HepG2 (cell line): ENCODE results near the gene UVSSA. TPM values are rescaled to one million over a fixed set of nuclear protein-coding genes. Genes with fewer than 3 reads are reported as not detected.
A peak's percentile ranks its signal among the peaks of the same experiment; 100 is the strongest.

Experiments used
- ATAC-seq: fragments of 200-7000 bp; cut with Tn5 transposase; 3 replicates; pipeline ENCODE4 v1.9.1; 2020; ENCODE audit warnings: mild to moderate bottlenecking, moderate library complexity
- Bru-seq: library from RNA; stranded (reverse); fragments of 400-500 nt; gene quantifications from one replicate; lab custom pipeline; 2021; lab: Mats Ljungman, UMichigan
- BruChase-seq, 2 experiments: library from RNA; stranded (reverse); fragments of 400-500 nt; gene quantifications; one replicate each; lab custom pipeline; 2021; lab: Mats Ljungman, UMichigan
- BruUV-seq: library from RNA; stranded (reverse); fragments of 400-500 nt; replicated peaks from 2 replicates; lab custom pipeline; 2021; lab: Mats Ljungman, UMichigan
- CTCF ChIA-PET: fragments of 300-600 bp; formaldehyde crosslinking; extraction: SDS; loops from one replicate; lab custom pipeline; 2021; ENCODE audit warnings: low total read pairs, inconsistent platforms, low intra/inter-chr PET ratio; lab: Yijun Ruan, JAX
- POLR2A ChIA-PET: fragments of 350-600 bp; sonication (Branson Sonifier 250); formaldehyde crosslinking; loops from one replicate; lab custom pipeline; 2020; ENCODE audit warnings: antibody characterized with exemption, inconsistent platforms; lab: Yijun Ruan, JAX
- DNase-seq: peaks from one replicate; pipeline ENCODE4 v3.0.0-alpha.2; 2015; ENCODE audit warnings: low spot score
- FAIRE-seq: peaks from 3 replicates; lab custom pipeline; 2011; peaks lifted over from hg19 to GRCh38; lab: Jason Lieb, UNC
- H2AFZ ChIP-seq: one replicate; pipeline ENCODE4 v1.6.1; 2011; ENCODE audit warnings: low read length, inconsistent platforms
- H3K27ac ChIP-seq: fragments of 300-600 bp; 3 replicates; pipeline ENCODE4 v1.8.0; 2011; ENCODE audit warnings: mixed run types, mild to moderate bottlenecking, mixed read lengths, low read length, inconsistent platforms; ENCODE audit not compliant: insufficient read depth; ENCODE audit errors: extremely low read length
- H3K27me3 ChIP-seq, 2 experiments: fragments of 200-600 bp in 1 of 2; 2 replicates in 1 of 2; 3 replicates in 1 of 2; pipeline versions ENCODE4 v1.6.0 to v1.8.0; 2011; ENCODE audit warnings: low read length in 2 of 2, mild to moderate bottlenecking in 2 of 2, moderate library complexity in 2 of 2, inconsistent platforms in 1 of 2; ENCODE audit not compliant: insufficient read depth in 2 of 2, control insufficient read depth in 1 of 2
- H3K36me3 ChIP-seq, 2 experiments: fragments of 200-600 bp in 1 of 2; replicated peaks in 1 of 2; 2 replicates in 1 of 2; 3 replicates in 1 of 2; pipeline versions ENCODE4 v1.5.1 to v1.8.0; 2011; ENCODE audit warnings: low read length in 2 of 2, inconsistent platforms in 1 of 2; ENCODE audit not compliant: insufficient read depth in 2 of 2, control insufficient read depth in 1 of 2
- H3K4me1 ChIP-seq: 2 replicates; pipeline ENCODE4 v1.5.1; 2012; ENCODE audit warnings: low read length, inconsistent platforms; ENCODE audit not compliant: insufficient read depth
- H3K4me2 ChIP-seq: 2 replicates; pipeline ENCODE4 v1.6.0; 2011; ENCODE audit warnings: low read depth, low read length, inconsistent platforms
- H3K4me3 ChIP-seq, 3 experiments: fragments of 200-600 bp in 1 of 3; sonication (generic), shearing (Covaris generic) in 1 of 3; replicated peaks in 1 of 3; 2 replicates each; pipeline ENCODE4 v1.5.1; 2011 to 2016; ENCODE audit warnings: low read length in 3 of 3, inconsistent platforms in 2 of 3, low read depth in 2 of 3, mild to moderate bottlenecking in 2 of 3, control low read depth in 1 of 3, mixed read lengths in 1 of 3; ENCODE audit not compliant: insufficient read depth in 1 of 3
- H3K79me2 ChIP-seq: one replicate; pipeline ENCODE4 v1.6.1; 2011; ENCODE audit warnings: low read length, inconsistent platforms; ENCODE audit not compliant: insufficient read depth
- H3K9ac ChIP-seq: 2 replicates; pipeline ENCODE4 v1.6.0; 2011; ENCODE audit warnings: mild to moderate bottlenecking, low read depth, low read length, inconsistent platforms; ENCODE audit not compliant: insufficient read depth
- H3K9me3 ChIP-seq: 2 replicates; pipeline ENCODE4 v1.5.1; 2012; ENCODE audit warnings: mild to moderate bottlenecking, low read length
- H4K20me1 ChIP-seq: 2 replicates; pipeline ENCODE4 v1.6.0; 2011; ENCODE audit warnings: inconsistent platforms, mild to moderate bottlenecking, low read length, moderate library complexity; ENCODE audit not compliant: insufficient read depth
- FOXP1 ChIP-seq, 2 experiments: fragments of 450-650 bp in 1 of 2; IDR thresholded peaks; 2 replicates each; pipeline ENCODE4 v1.6.1; 2017 to 2018; ENCODE audit warnings: antibody characterized with exemption in 1 of 2
- GATA4 ChIP-seq: sonication (generic); IDR thresholded peaks from 2 replicates; pipeline ENCODE4 v1.6.1; 2016; ENCODE audit warnings: antibody characterized with exemption, low read depth, borderline replicate concordance
- HNF4A ChIP-seq: sonication (generic); formaldehyde crosslinking; IDR thresholded peaks from 2 replicates; pipeline ENCODE4 v1.4.0; 2020; ENCODE audit warnings: missing genetic modification reagents
- RFX5 ChIP-seq: IDR thresholded peaks from 2 replicates; pipeline ENCODE4 v1.6.1; 2011; ENCODE audit warnings: low read depth, low read length, improper control_type of control experiment
- ZNF10 ChIP-seq: sonication (generic); formaldehyde crosslinking; IDR thresholded peaks from 2 replicates; pipeline ENCODE4 v1.4.0; 2020; ENCODE audit warnings: mild to moderate bottlenecking, low read depth, missing genetic modification reagents, borderline replicate concordance
- ZNF549 ChIP-seq: sonication (generic); formaldehyde crosslinking; IDR thresholded peaks from 2 replicates; pipeline ENCODE4 v1.5.0; 2020; ENCODE audit warnings: missing genetic modification reagents
- ZNF724P ChIP-seq: sonication (generic); formaldehyde crosslinking; IDR thresholded peaks from 2 replicates; pipeline ENCODE4 v1.8.0; 2022; ENCODE audit warnings: missing genetic modification reagents, borderline replicate concordance
- WGBS: methylation state at CpG from one replicate; pipeline ENCODE4 v1.1.6; 2017; ENCODE audit warnings: low lambda C conversion rate; 5-methylcytosine and 5-hydroxymethylcytosine counted together
- in situ Hi-C: cut with HindIII; loops from 2 replicates; pipeline ENCODE4 v1.10.0; 2017; ENCODE audit warnings: low pct_unique_long_range_greater_than_20kb; ENCODE audit not compliant: extremely low pct_ligation_motif_present
- intact Hi-C: fragments of 100-400 bp; cut with micrococcal nuclease; formaldehyde crosslinking; loops from one replicate; pipeline ENCODE4 v1.10.0; 2022; ENCODE audit not compliant: unreplicated experiment
- long read RNA-seq, 2 experiments: library from RNA in 1 of 2; library from polyadenylated mRNA in 1 of 2; stranded (forward) in 1 of 2; unstranded in 1 of 2; transcript quantifications; one replicate each; pipeline ENCODE4 v2.0.0, GENCODE V29; 2019 to 2022
- polyA minus RNA-seq, 3 experiments: library from RNA; depleted of rRNA, polyadenylated mRNA; stranded (reverse); fragments of >200 nt; gene quantifications; 2 replicates each; pipeline ENCODE4 v1.2.3, GENCODE V29; 2011; ENCODE audit warnings: low replicate concordance in 1 of 3
- polyA plus RNA-seq, 8 experiments: library from polyadenylated mRNA; depleted of rRNA in 3 of 8; stranded (reverse) in 7 of 8; unstranded in 1 of 8; fragments of >200 nt; fragmentation: Illumina TruSeq in 4 of 8; extraction: Trizol in 4 of 8; gene quantifications; 2 replicates each; pipeline versions ENCODE4 v1.2.1 to v1.2.3, GENCODE V29; 2011 to 2016; ENCODE audit warnings: low read depth in 4 of 8, missing spikeins in 1 of 8, mixed read lengths in 1 of 8; ENCODE audit not compliant: insufficient read depth in 1 of 8
- total RNA-seq, 5 experiments: library from RNA; depleted of rRNA; stranded (reverse); fragments of >200 nt; fragmentation: Illumina TruSeq; extraction: Trizol; gene quantifications; 2 replicates each; pipeline ENCODE4 v1.2.3, GENCODE V29; 2016; ENCODE audit warnings: low read depth in 1 of 5
- TF ChIP-seq, protein P1 (sequence below): sonication (generic); formaldehyde crosslinking; IDR thresholded peaks from 2 replicates; pipeline ENCODE4 v1.5.0; 2020; ENCODE audit warnings: mild to moderate bottlenecking, missing genetic modification reagents

Gene UVSSA, protein sequence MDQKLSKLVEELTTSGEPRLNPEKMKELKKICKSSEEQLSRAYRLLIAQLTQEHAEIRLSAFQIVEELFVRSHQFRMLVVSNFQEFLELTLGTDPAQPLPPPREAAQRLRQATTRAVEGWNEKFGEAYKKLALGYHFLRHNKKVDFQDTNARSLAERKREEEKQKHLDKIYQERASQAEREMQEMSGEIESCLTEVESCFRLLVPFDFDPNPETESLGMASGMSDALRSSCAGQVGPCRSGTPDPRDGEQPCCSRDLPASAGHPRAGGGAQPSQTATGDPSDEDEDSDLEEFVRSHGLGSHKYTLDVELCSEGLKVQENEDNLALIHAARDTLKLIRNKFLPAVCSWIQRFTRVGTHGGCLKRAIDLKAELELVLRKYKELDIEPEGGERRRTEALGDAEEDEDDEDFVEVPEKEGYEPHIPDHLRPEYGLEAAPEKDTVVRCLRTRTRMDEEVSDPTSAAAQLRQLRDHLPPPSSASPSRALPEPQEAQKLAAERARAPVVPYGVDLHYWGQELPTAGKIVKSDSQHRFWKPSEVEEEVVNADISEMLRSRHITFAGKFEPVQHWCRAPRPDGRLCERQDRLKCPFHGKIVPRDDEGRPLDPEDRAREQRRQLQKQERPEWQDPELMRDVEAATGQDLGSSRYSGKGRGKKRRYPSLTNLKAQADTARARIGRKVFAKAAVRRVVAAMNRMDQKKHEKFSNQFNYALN
- total RNA-seq (2016; rRNA removed; fragmentation: Illumina TruSeq; extraction: Trizol) (4.6 and 4.8 TPM in 2 replicates), polyA plus RNA-seq (2011; rRNA removed) (8.4 and 8.6 TPM in 2 replicates), polyA minus RNA-seq (2011; rRNA and poly(A)+ RNA removed; ENCODE audit: low replicate concordance) (3.9 and 14.3 TPM in 2 replicates), Bru-seq, nascent RNA (percentile 60 among the genes with signal in this experiment), BruChase-seq, experiment 1, labeled RNA remaining after a 6-hour chase (percentile 86 among the genes with signal in this experiment), BruChase-seq, experiment 2, labeled RNA remaining after a 2-hour chase (percentile 77 among the genes with signal in this experiment)
- total RNA-seq (2016; cell fraction: cytosol; rRNA removed; fragmentation: Illumina TruSeq; extraction: Trizol; ENCODE audit: low read depth) = 2.3 and 4.1 TPM in 2 replicates
- total RNA-seq (2016; cell fraction: insoluble cytoplasmic fraction; rRNA removed; fragmentation: Illumina TruSeq; extraction: Trizol) = 3.7 and 4.7 TPM in 2 replicates
- total RNA-seq (2016; cell fraction: membrane; rRNA removed; fragmentation: Illumina TruSeq; extraction: Trizol) = 2.9 and 3.9 TPM in 2 replicates
- 6.9 and 7.1 TPM in 2 replicates for total RNA-seq (2016; cell fraction: nucleus; rRNA removed; fragmentation: Illumina TruSeq; extraction: Trizol)
- polyA plus RNA-seq (2011; cell fraction: cytosol; rRNA removed) = 3.0 and 4.1 TPM in 2 replicates
- 80.9 and 90.3 TPM in 2 replicates for polyA plus RNA-seq (2011; cell fraction: nucleus; rRNA removed)
- 7.1 and 7.7 TPM in 2 replicates for polyA plus RNA-seq (2012)
- 0.16 and 0.25 TPM in 2 replicates for polyA plus RNA-seq (2016; cell fraction: cytosol; fragmentation: Illumina TruSeq; extraction: Trizol; ENCODE audit: low read depth)
- polyA plus RNA-seq (2016; cell fraction: insoluble cytoplasmic fraction; fragmentation: Illumina TruSeq; extraction: Trizol; ENCODE audit: low read depth) = 3.8 and 4.8 TPM in 2 replicates
- polyA plus RNA-seq (2016; cell fraction: membrane; fragmentation: Illumina TruSeq; extraction: Trizol; ENCODE audit: low read depth) = 0.59 and 0.60 TPM in 2 replicates
- 29.2 and 29.8 TPM in 2 replicates for polyA plus RNA-seq (2016; cell fraction: nucleus; fragmentation: Illumina TruSeq; extraction: Trizol; ENCODE audit: insufficient read depth, low read depth)
- polyA minus RNA-seq (2011; cell fraction: cytosol; rRNA and poly(A)+ RNA removed) = 3.6 and 4.4 TPM in 2 replicates
- 18.8 and 20.2 TPM in 2 replicates for polyA minus RNA-seq (2011; cell fraction: nucleus; rRNA and poly(A)+ RNA removed)
- long read RNA-seq, experiment 1, partial matches to known transcripts = 3 of 4 reads
- long read RNA-seq, experiment 1, other reads (novel, unspliced or antisense) = 1 of 4 reads
- long read RNA-seq, experiment 2, full-length matches to known transcripts = 5 of 8 reads
- long read RNA-seq, experiment 2, partial matches to known transcripts = 1 of 8 reads
- long read RNA-seq, experiment 2, other reads (novel, unspliced or antisense) = 2 of 8 reads

DNA sequence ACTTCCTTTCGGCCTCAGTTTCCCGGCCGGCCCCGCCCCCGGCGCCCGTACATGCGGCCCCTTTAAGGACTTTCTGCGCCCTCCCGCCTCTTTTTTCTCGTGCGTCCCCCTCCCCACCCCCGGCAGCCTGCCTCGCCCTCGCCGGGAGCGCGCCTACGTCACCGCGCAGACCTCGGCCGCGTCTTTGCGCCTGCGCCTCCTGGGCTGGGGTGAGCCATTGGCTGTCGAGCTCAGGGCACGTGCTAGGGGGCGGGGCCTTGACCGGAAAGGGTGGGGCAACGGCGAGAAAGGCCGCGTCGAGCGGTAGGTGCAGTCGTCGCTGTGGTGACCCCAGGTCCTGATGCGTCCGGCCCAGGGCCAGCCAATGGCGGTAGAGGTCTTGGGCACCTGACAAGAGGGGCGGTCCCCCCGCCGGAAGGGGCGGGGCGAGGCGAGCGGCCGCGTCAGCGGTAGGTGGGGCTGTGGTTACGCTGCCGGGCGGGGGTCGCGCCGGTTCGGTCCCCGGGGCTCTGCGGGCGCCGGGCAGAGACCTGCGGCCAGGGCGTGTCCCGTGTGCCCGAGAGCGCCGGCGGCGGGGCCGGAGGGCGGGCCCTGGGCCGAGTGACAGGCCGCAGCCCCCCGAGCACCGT is at the start of gene UVSSA:
UVSSA (plus strand) TSS at position 428 of the 629 bp plus-strand sequence. CDS start 884 bp downstream, outside the sequence.
- Histone ChIP-seq H2AFZ (no peak within 1 kb of the TSS), H3K4me2 (peak within 1 kb of the TSS; percentile 89), H3K27me3 (no peaks in the 10 kb centered on the region; a peak in 1 of 5 replicates), H4K20me1 (no peaks in the 10 kb centered on the region), H3K27ac (peak within 1 kb of the TSS; percentile 82), H3K79me2 (peaks cover 12% of the 10 kb centered on the region), H3K9ac (peak within 1 kb of the TSS; percentile 89), H3K4me1 (peaks cover 31% of the 10 kb centered on the region), H3K9me3 (no peaks in the 10 kb centered on the region), H3K36me3 (peaks cover 2 to 8% of the 10 kb centered on the region in 2 experiments; a peak in 2 of 5 replicates), H3K4me3 (peak within 1 kb of the TSS; percentile 82 to 94 (median 85))
- POLR2A ChIA-PET = interaction anchor here (0.6 to 4.1 kb wide), 13 partner anchors 9 to 302 kb away, joined by 3 to 43 read pairs (median 6); partner anchors contain the start of genes CTBP1, MAEA and SPON2
- CTCF ChIA-PET = interaction anchor here (1.7 kb wide), 1 partner anchor 216 kb away, joined by 4 read pairs; no protein-coding TSS in a partner anchor
- no TSS peak for BruUV-seq
- peak; percentile 78 for FAIRE-seq
- peak; percentile 97 for DNase-seq
- 0% methylated on average over 4 of the region's 76 CpGs for WGBS
- in situ Hi-C loops (no loop called here), intact Hi-C loops (loop anchor here (1.0 to 5.0 kb wide), 3 partner anchors 40 to 99 kb away; partner anchors contain the start of gene MAEA)
- ATAC-seq = peak; percentile 89
- TF ChIP-seq ZNF549 (CRISPR knock-in tag) (no peak), RFX5 (peak; percentile 48), FOXP1 (IDR thresholded peaks at IDR 0.05) (no peak), FOXP1 (CRISPR knock-in tag; IDR thresholded peaks at IDR 0.05) (no peak), ZNF10 (CRISPR knock-in tag) (no peak), ZNF724P (CRISPR knock-in tag) (no peak), GATA4 (no peak), HNF4A (CRISPR knock-in tag) (no peak)
- TF ChIP-seq, protein P1, sequence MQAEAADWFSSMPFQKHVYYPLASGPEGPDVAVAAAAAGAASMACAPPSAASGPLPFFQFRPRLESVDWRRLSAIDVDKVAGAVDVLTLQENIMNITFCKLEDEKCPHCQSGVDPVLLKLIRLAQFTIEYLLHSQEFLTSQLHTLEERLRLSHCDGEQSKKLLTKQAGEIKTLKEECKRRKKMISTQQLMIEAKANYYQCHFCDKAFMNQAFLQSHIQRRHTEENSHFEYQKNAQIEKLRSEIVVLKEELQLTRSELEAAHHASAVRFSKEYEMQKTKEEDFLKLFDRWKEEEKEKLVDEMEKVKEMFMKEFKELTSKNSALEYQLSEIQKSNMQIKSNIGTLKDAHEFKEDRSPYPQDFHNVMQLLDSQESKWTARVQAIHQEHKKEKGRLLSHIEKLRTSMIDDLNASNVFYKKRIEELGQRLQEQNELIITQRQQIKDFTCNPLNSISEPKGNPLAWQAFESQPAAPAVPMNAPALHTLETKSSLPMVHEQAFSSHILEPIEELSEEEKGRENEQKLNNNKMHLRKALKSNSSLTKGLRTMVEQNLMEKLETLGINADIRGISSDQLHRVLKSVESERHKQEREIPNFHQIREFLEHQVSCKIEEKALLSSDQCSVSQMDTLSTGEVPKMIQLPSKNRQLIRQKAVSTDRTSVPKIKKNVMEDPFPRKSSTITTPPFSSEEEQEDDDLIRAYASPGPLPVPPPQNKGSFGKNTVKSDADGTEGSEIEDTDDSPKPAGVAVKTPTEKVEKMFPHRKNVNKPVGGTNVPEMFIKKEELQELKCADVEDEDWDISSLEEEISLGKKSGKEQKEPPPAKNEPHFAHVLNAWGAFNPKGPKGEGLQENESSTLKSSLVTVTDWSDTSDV (CRISPR knock-in tag) = no peak
